ENCODE results near the gene PDE4B. TPM values are rescaled to one million over a fixed set of nuclear protein-coding genes. Genes with fewer than 3 reads are reported as not detected.
A peak's percentile ranks its signal among the peaks of the same experiment; 100 is the strongest.
"Not testable (repeated sequence)": the region's sequence is repeated elsewhere in the genome, so short reads cannot be mapped to it uniquely, and the experiment has no call there.

Gene PDE4B
- polyA plus RNA-seq, 3 donors: 6.2 to 12.0 (median 7.8) TPM

DNA sequence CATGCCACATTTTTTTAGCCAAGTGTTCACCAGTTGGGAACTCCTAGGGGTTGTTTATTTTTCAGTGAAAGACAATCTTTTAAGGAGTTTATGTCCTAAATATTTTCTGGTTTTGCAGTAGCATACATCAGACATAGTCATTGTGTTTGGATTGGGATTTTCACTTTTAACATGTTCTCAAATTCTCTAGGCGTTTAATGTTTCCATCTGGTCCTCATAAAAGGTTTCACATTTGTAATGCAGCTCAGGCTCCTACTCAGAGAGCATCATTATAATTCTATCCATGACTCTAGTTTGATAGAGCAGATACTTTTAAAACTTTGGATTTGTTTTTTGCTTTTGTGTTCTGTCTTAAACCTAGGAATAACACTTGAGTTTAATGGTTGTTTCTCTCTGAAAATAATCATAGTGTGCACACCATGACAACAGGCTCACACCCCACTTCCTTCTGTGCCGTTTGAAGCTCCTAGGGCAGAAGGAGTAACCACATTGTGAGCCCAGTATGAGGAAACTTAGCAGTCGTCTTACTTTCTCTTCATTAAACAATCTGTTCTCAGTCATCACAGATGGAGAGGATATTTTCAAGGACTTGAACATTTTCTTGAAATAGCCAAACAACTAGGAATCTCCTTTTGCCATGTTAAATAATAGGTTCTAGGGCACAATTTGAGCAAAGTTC, 219.6 kb downstream of the PDE4B start:
- DNase-seq (ENCODE audit: extremely low read depth in 1 of 11, low read depth in 9 of 11, low spot score in 4 of 11): no peak

DNA sequence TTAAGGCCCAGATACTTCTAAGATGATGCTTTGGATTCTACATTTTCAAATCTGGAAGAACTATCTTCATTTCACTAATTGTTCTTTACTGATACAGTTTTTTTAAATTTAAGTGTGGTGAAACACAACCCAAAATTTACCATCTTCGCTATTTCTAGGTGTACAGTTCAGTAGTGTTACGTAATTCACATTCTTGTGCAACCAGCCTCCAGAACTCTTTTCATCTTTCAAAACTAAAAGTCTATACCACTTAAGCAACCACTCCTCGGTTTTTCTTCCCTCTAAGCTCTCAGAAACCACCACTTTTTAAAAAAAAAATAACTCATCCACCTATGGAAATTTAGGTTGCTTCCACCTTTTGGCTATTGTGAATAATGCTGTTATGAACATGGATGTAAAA, 220.7 kb downstream of the PDE4B start:
- DNase-seq (ENCODE audit: extremely low read depth in 1 of 11, low read depth in 9 of 11, low spot score in 4 of 11): no peak

DNA sequence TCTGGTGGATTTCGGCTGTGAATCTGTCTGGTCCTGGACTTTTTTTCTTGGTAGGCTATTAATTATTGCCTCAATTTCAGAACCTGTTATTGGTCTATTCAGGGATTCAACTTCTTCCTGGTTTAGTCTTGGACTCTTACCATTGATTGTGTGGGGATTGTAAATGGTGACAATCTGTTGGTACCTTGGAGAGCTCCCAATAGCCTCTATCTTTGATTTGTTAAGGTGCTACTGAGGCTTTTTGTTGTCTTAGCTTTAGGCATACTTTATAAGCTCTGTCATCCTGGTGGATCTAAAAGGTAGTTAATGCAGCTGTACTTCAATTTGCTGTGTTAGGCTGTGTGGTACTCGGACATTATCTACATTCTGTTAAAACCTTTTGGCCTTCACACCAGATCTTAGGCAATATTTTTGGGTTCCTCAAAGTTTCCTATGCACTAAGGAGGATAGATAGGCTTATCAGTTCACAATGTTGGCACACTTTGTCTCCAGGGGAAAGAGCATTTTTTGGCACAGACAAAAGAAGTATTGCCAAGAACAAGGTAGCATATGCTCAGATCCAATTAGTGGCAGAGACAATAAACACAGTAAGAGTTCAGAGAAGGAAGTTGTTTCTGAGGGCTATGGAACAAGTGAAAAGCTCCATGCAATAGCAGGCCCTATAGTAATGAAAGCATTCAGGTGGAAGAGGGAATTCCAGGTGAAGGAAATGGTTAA, 230.4 kb downstream of the PDE4B start:
- DNase-seq (ENCODE audit: extremely low read depth in 1 of 11, low read depth in 9 of 11, low spot score in 4 of 11): peak in 7 of 11 donors; percentile 8 to 26 (median 17)

DNA sequence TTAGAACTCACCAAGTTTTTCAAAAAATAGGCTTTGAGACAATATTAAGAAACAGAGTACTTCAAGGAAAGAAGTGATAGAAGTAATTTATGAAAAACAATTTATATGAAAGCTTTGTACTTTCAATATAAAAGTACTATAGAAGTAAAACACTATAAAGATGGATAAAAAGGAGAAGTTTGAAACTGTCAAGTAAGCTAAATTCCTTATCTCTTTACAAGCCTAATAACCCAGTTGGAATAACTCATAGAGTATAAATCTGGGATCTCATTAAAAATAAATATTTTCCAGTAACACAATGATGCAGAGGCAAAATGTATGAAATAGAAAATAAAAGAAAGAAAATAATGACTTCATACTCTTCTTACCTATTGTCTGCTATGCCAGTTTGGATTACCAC, 232.5 kb downstream of the PDE4B start:
- no peak for DNase-seq (ENCODE audit: extremely low read depth in 1 of 11, low read depth in 9 of 11, low spot score in 4 of 11)

DNA sequence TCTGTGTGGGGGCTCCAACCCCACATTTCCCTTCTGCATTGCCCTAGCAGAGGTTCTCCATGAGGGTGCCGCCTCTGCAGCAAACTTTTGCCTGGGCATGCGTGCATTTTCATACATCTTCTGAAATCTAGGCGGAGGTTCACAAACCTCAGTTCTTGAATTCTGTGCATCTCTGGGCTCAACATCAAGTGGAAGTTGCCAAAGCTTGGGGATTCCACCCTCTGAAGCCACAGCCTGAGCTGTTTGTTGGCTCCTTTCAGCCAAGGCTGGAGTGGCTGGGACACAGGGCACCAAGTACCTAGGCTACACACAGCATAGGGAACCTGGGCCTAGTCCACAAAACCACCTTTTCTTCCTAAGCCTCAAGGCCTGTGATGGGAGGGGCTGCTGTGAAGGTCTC, 235.3 kb downstream of the PDE4B start:
- DNase-seq (ENCODE audit: extremely low read depth in 1 of 11, low read depth in 9 of 11, low spot score in 4 of 11): no peak

DNA sequence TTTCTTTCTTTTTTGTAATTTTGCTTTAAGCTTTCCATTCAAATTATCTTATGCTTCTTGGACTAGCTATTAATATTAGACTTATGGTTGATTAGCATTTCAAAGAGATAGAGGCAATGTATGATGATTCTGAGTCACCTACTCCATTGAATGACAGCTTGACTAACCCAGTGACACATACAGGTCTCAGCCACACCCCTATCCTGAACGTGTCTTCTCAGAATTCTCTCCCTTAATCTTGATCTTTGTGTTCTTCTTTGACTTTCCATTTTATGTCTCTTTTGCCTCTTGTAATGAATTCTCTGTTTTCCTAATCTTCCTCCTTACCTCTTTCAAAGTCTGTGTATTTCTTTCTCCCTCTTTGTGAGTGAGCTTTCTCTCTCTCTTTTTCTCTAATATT, 241.1 kb downstream of the PDE4B start:
- DNase-seq (ENCODE audit: extremely low read depth in 1 of 11, low read depth in 9 of 11, low spot score in 4 of 11): no peak

DNA sequence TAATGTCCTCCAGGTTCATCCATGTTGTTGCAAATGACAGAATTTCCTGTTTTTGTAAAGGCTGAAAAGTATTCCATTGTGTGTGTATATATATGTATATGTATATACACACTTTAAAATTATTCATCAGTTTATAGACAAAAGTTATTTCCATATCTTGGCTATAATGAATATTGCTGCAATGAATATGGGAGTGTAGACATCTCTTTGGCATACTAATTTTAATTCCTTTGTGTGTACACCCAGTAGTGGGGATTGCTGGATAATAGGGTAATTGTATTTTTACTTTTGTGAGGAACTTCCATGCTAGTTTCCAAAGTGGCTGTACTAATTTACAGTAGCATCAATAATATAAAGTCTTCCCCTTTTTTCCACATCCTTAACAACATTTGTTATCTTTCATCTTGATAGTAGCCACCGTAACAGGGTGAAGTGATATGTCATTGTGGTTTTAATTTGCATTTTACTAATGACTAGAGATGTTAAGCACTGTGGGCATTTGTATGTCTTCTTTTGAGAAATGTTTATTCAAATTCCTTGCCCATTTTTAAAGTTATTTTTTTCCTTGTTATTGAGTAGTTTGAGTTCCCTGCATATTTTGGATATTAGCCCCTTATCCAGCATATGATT, 243.0 kb downstream of the PDE4B start:
- no peak for DNase-seq (ENCODE audit: extremely low read depth in 1 of 11, low read depth in 9 of 11, low spot score in 4 of 11)

DNA sequence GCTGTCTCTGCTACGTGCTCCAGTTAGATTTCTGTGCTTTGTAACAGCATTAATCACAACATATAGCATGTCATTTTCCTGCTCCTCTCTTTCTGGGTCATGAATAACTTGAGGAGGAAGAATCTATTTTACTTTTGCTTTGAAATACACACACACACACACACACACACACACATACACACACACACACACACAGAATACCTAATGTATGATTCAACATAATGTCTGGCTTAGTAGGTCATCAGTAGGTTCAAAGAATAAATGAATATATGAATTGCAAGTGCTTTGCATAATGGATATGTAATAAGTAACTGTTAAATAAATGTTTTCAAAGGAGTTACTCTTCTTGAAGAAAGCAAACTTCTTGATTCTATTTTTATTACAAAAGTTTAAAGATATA, 249.0 kb downstream of the PDE4B start:
- no peak for DNase-seq (ENCODE audit: extremely low read depth in 1 of 11, low read depth in 9 of 11, low spot score in 4 of 11)

DNA sequence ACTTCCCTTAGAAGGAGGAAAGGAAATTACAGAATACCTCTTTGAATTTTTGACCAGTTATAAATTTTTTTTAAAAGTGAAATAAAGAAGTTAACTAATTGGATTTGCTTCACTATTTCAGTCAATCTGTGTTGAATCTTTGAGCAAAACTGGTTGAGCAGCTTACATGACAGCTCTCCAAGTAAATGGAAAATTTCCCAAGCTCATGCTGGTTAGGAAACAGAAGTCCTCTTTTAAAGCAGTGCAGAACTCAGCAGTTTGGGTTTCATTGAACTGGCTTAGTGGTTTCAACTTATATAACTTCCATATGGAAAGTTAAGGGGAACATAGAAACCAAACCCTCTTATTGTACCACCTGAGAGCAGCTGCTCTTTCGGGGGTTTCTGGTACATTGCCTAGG, 250.5 kb downstream of the PDE4B start:
- DNase-seq (ENCODE audit: extremely low read depth in 1 of 11, low read depth in 9 of 11, low spot score in 4 of 11): no peak

DNA sequence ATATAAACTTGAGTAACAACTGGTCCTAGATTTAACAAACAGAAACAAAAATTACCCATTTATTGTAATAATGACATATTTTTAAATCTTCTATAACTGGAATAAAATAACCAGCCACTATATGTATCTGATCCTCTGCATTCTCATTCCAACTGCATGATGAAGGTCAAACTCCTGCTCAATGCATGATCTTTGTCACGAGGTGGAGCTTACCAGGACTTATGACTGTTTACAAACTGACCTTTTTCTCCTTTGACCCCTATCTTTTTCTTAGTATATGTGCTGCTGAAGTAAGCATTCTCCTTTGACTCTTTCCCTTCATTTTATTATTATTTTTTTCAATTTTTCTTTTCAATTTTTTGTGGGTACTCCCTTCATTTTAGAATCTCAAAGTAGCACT, 252.2 kb downstream of the PDE4B start:
- DNase-seq (ENCODE audit: extremely low read depth in 1 of 11, low read depth in 9 of 11, low spot score in 4 of 11): no peak

DNA sequence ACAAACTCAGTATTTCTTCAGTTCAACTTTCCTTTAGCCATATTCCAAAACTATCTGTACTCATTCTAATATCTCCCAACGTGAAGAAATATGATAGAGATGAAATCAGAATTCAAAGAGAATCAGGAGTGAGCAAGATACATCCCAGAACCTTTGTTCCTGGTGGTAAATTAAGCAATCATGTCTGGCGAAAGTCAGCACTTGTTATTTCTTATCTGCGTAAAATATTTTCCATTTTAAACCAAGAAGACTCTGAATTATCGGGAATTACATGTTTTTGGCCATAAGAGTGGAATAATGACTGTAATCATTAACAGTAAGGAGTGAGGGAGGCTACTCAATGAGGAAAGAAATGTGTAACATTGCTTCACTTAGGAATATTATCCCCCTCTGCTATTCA, 253.7 kb downstream of the PDE4B start:
- DNase-seq (ENCODE audit: extremely low read depth in 1 of 11, low read depth in 9 of 11, low spot score in 4 of 11): no peak

DNA sequence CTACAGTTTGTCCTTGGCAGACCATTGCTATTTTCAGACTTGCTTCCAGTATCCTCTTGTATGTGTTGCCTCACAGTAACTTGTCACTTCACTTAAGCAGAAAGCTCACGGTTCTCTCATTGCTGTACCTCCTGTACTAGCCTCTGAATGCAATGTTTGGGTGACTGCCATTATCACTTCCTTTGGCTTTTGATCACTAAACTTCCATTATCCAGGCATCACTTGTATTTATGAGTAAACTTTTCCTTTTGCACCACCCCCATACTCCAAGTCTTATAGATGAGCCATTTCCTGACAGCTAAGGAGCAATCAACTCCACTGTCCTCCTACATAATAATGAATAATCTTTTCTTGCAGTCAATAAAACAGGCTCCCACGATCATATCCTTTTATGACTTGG, 255.3 kb downstream of the PDE4B start:
- DNase-seq (ENCODE audit: extremely low read depth in 1 of 11, low read depth in 9 of 11, low spot score in 4 of 11): no peak

DNA sequence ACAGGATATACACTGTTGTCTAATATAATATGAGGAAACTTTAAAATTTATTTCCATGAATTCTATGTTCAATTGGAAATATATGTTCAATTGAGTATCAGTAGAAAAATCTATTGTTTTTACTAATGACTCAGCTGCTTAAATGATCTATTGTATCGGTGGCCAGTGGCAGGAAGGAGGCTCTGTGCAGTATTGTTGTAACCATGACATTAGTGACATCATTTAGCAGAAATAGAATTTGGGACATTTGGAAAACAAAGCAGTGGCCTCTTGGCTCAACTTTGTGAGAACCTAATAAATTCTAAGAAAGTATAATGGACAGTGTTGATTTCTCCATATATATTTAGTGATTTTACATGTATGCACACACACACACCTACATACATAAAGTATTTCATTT, 257.4 kb downstream of the PDE4B start:
- DNase-seq (ENCODE audit: extremely low read depth in 1 of 11, low read depth in 9 of 11, low spot score in 4 of 11): no peak

DNA sequence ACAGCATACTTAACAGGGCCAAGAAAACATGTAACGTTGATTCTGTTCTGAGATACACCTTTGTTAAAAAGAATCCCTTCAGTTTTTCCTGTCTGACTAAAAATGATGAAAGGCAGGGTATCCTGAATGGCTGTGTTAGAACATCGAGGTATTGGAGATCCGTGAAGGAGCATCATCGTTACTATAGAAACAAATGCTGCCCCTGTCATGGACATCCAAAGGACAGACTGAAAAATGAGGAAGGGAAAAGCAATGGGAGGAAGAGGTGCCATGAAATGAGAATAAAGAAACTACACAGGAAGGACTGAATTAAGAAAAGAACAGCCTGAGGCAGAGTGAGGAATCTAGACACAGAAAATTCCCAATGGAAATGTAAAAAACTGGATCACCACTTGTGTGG, 257.9 kb downstream of the PDE4B start:
- DNase-seq (ENCODE audit: extremely low read depth in 1 of 11, low read depth in 9 of 11, low spot score in 4 of 11): no peak

DNA sequence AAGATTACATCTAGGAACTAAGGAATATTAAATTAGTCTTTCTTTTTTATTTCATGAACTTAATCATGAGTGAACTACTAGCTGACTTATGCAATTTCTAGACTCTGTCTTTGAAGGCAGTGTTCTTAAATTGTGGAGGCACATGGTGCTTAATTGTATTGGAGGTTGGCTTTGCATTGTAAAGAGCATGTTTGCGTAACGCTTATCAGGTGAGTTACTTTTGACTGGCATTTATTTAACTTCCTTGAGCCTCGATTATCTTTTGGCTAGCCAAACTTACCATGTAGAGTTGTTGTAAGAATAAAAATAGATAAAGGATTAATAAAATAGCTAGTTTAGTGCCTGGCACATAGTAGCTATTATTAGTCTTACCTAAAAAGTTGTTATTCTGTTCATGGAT, 262.4 kb downstream of the PDE4B start:
- DNase-seq (ENCODE audit: extremely low read depth in 1 of 11, low read depth in 9 of 11, low spot score in 4 of 11): no peak

DNA sequence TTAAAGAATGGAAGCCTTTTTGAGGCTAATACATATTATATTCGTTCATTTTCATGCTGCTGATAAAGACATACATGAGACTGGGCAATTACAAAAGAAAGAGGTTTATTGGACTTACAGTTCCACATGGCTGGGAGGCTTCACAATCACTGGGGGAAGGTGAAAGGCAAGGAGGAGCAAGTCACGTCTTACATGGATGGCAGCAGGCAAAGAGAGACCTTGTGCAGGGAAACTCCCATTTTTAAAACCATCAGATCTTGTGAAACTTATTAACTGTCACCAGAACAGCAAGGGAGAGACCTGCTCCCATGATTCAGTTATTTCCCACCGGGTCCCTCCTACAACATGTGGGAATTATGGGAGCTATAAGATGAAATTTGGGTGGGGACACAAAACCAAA, 264.8 kb downstream of the PDE4B start:
- not testable (repeated sequence) for DNase-seq (ENCODE audit: extremely low read depth in 1 of 11, low read depth in 9 of 11, low spot score in 4 of 11)

DNA sequence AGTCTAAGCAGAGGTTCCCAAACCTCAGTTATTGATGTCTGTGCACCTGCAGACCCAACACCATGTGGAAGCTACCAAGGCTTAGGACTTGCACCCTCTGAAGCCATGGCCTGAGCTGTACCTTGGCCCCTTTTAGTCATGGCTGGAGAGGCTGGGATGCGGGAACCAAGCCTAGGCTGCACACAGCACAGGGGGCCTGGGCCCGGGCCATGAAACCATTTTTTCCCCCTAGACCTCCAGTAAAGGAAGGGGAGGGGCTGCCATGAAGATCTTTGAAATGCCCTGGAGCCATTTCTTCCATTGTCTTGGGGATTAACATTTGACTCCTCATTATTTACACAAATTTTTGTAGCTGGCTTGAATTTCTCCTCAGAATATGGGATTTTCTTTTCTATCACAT, 265.9 kb downstream of the PDE4B start:
- DNase-seq (ENCODE audit: extremely low read depth in 1 of 11, low read depth in 9 of 11, low spot score in 4 of 11): no peak

DNA sequence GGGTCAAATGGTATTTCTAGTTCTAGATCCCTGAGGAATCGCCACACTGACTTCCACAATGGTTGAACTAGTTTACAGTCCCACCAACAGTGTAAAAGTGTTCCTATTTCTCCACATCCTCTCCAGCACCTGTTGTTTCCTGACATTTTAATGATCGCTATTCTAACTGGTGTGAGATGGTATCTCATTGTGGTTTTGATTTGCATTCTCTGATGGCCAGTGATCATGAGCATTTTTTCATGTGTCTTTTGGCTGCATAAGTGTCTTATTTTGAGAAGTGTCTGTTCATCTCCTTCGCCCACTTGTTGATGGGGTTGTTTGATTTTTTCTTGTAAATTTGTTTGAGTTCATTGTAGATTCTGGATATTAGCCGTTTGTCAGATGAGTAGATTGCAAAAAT, 274.5 kb downstream of the PDE4B start:
- not testable (repeated sequence) for DNase-seq (ENCODE audit: extremely low read depth in 1 of 11, low read depth in 9 of 11, low spot score in 4 of 11)

DNA sequence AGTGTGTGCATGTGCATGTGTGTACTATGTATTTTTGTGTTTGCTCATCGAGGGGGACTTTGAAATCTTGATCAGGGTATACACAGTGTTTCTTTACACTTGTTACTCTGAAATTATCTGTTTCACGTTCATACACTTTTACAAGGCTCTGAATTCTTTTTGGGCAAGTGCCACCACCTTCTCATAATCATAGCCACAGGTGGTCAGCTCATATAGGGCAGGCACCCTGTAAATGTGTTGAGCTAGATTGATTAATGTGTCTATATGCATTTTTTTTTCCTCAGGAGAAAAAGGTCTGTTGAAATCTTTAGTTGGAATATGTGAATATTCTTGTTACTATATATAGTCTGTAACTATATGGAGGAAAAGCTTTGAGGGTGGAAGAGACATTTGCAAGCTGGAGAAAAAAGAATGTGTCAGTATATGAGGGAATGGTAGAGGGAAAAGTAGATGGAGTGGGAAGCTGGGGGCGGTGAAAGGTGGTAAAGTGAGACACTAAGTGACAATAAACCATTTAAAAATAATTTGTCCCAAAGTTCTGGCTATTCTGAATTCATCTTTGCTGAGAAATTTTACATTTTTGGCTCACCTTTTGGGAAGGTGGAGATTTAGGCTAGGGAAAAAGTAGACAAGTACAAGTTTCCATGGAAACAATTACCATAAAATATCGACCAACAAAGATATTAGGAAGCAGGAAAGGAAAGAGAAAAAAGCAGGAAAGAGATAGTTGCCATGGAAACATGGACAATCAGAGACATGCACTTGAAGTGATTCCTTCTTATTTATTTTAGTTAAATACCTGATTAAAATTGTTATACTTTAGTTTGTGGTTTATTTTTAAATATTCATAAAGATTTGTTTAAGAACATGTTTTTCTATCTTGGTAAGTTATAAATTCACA, 277.5 kb downstream of the PDE4B start:
- no peak for DNase-seq (ENCODE audit: extremely low read depth in 1 of 11, low read depth in 9 of 11, low spot score in 4 of 11)

DNA sequence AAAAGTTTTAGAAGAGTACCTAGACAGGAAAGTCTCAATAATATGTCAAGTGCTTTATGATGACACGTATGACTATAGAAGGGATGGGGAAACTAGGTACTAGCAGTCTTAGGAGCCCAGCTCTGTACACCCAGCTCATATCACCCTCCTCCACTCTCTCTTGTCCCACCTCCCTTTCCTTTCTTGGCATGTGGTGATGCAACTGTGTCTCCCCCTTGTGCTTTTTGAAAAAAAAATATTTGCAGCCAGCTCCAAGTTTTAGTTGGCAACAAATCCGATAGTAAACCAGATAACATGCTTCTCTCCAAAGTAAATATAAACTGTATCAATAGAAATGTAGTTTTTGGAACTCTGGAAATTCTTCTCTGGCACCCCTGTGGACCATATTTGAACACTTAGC, 280.7 kb downstream of the PDE4B start:
- DNase-seq (ENCODE audit: extremely low read depth in 1 of 11, low read depth in 9 of 11, low spot score in 4 of 11): no peak
